GM19043 (cell line): ENCODE results near the gene FBXL14.
"Not testable (repeated sequence)": the region's sequence is repeated elsewhere in the genome, so short reads cannot be mapped to it uniquely, and the experiment has no call there.

Source experiments
- ATAC-seq: cut with Tn5 transposase; IDR thresholded peaks from one replicate; pipeline ENCODE4 v1.9.1; 2021; ENCODE audit warnings: low read depth; ENCODE audit not compliant: unreplicated experiment

Gene FBXL14

DNA sequence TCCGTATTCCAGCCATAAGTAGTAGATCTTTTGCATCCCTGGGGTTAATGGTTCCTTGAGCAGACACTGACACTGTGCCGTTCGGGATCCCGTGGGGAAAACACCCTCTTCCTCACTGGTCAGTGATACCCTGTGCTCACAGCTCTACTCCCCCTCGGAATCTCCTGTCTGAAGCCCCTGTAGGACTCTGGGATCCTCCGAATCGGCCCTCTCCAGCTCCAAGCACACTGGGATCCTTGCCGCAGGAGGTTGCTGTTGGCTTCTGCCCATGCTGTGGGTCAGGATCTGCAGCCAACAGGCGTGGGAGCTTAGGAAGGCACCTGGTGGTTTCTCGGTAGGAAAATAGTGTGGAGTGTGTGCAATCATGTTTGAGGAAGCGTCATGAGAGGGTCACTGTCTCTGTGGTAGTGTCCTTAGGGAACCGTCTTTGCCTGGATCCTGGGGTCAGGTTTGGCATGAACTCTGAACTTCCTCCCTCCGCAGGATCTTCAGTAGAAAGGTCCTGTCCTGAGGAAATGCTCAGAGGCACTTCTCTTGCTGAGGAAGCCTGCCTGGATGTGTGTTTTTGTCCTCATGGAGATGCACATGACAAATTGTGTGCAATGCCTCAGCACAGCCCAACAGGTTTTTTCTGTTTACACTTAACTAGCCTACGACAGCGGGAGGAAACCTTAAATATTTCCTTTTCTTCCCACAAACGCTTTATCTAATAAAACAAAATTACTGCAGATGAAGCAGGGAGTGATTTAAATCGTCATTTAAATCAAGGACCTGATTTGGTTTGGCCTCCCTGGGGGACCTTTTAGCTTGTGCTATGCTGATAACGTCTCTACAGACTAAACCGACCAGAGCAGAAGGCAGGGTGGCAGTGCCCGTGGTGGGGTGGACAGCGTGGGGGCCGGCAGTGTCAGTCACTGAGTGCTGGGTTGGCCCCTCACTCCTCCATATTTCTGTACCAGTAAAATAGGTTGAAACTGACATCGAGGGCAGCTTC, 18.7 kb downstream of the FBXL14 start:
- ATAC-seq, result no peak

DNA sequence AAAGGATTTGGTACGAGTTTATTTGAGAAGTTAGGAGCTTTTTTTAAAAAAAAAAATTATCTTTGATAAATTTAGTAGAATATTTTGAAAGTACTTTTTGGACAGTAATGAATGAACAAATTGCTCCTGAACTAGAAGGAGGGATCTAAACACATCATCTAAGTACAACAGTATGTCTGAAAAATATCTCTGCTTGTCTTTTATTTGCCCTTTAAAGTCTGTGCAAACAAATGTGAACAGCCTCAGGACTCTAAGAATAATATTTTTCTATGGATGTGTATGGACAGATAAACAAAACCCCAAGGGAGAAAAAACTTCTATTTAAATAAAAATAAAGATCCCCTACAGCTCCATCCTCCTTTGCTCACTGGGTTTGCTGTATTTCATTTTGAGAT, 19.5 kb downstream of the FBXL14 start:
- no peak for ATAC-seq

DNA sequence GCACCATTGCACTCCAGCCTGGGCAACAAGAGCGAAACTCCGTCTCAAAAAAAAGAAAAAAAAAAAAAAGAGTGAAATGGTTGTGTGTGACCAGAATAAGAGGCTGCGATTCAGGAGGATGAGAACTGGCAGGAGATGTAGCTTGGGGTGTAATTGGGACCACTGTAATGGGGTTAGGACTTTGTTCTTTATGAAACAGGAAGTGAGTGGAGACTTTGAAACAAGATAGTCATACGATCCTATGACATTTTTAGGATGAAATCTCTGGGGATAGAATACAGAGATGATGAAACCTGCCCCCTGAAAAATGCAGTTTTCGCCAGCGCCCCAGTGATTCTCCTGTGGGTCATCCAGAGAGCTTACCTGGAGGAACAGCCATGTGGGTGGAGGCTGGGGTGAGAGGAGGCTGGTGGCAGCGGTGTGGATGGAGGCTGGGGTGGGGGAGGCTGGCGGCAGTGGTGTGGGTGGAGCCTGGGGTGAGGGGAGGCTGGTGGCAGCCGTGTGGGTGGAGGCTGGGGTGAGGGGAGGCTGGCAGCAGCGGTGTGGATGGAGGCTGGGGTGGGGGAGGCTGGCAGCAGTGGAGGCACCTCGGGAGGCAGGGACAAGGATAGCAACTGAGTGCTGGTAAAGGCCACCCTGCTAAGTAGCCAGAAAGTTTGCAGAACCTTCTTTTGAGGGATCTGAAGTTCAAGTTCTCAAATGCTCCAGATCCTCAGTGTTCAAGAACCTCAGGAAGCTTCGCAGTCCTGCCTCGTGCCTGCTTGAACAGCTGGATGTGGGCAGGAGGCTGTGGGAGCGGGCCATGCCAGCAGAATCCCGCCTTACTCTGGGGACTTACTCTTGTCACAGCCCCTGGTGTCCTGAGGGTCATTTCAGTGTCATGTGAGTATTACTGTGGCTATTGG, 20.2 kb downstream of the FBXL14 start:
- ATAC-seq, result no peak

DNA sequence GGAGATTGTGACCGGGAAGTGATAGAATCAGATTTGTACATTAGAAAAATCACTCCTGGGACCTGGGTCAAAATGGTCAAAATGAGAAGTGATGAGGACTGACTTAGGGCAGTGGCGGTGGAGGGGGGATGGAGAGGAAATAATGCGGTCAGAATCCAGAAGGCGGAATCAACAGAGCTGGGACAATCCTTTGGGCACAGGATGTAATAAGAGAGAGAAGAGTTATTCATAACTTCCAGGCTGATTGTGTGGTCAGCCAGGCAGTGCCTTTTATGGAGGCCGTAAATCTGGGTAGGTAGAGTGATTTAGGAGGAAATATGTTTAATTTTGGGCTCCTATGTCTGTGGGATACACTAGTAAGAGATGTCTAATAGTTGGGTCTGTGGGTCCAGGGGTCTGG, 21.6 kb downstream of the FBXL14 start:
- no peak for ATAC-seq

DNA sequence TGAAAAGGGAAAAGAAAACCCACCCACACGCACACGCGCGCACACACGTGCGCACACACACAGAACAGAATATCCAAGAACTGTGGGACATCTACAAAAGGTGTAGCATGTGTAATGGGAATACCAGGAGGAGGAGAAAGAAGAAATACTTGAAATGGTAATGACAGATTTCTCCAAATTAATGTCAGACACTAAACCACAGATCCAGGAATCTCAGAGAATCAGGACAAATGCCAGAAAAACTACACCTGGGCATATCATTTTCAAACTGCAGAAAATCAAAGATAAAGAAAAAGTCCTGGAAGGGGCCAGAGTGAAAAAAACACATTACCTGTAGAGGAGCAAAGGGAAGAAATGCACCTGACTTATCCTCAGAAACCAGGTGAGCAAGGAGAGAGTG, 26.5 kb downstream of the FBXL14 start:
- ATAC-seq, result no peak

DNA sequence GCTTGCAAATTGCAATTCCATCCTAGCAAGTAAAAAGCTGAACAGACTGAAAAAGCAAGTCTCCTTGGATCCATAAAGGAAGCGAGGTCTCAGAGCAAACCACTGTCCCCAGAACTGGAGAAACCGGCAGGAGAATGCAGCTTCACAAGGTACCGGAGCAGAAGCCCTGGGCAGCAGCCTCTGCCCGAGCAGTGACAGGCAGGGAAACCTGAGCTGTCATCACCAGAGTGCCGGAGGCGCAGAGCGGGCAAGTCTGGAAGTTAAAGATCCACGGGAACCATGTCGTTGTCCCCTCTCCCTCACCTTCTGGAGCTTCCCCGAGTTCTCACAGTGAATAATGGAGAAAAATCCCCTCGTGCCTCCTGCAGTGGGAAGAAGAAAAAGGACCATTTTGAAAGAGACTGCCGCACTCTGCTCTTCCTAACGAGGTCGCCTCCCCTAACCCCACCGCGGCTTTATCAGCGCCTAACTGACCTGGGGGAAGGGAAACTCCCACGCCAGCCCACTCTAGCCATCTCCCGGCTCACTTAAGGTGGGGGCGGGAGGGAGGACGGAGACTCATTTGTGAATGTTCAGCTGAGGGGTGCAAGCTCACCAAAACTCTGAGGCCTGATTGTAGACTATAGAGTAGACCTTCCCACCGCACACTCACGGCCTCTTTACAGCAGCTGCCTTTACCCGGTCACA, 27.8 kb downstream of the FBXL14 start:
- ATAC-seq, result no peak

DNA sequence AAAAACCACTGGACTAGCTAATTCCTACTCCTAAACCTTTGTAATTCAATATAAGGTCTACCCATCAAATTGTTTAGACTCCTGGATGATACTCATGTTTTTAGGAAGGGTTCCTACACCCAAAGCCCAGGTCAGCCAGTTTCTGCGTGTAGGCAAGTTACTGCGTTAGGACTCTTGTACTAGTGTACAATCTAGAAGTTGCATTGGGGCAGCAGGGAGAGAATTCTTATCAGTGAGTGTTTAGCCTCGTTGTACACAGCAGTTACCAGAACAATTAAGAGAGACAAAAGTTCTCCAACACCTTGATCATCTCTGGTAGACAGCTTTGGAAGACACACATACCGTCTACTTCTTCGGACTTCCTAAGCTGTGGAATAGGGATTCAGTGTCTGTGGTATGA, 29.2 kb downstream of the FBXL14 start:
- ATAC-seq, result no peak

DNA sequence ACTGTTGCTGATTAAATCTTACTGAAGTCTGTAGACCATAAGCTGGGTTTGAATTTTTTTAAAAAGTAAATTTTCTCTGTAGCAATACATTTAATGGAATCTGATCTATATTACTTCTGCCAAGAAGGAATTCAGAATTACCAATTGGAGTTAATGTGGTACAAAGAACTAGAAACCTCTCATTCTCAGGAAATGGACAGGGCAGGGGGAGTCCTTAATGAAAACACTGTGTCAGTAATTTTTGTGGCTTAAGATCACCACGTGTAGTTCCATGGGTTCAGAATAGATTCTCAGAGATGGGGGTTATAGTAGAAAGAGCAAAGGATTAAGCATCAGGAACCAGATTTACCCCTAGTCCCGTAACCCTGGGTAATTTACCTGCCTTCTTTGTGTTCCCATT, 30.3 kb downstream of the FBXL14 start:
- no peak for ATAC-seq

DNA sequence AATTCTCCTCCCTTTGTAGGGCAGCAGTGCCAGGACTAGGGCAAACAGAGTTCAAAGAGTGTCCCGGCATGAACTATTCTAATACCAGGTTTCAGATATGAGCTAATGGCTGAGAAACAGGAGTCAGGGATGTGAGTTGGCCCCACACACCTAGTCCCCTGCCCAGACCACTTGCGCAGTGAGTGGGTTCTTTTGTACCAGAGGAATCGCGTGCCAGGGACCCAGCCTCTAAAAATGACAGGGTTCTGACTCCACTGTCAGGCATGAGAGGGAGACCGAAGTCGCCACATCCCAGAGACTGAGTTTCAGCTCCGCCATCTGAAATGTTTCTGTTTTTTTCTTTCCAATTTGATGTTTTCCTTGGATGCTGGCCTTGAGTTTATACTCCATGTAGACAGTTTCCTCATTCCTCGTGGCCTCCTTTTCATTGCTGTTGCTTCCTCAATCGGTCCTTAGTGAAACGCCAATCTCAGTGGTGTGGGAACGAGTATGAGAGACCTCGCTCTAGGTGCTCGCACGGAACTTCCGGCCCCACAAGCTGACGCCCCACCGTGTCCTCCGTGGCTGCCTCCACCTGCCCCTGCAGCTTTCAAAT, 31.5 kb downstream of the FBXL14 start:
- no peak for ATAC-seq

DNA sequence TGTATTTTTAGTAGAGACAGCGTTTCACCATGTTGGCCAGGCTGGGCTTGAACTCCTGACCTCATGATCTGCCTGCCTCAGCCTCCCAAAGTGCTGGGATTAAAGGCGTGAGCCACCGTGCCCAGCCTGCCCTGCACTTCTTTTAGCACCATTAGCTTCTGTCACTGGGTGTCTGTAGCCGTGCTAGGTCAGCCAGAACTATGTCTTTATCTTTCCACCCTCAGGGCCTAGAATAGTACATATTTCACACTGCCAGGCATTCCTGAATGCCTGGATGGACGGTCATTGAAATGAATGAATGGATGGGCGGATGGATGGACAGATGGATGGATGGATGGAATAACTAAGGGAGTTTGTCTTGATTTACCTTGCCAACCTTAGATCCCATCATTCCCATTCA, 33.7 kb downstream of the FBXL14 start:
- ATAC-seq, result no peak

DNA sequence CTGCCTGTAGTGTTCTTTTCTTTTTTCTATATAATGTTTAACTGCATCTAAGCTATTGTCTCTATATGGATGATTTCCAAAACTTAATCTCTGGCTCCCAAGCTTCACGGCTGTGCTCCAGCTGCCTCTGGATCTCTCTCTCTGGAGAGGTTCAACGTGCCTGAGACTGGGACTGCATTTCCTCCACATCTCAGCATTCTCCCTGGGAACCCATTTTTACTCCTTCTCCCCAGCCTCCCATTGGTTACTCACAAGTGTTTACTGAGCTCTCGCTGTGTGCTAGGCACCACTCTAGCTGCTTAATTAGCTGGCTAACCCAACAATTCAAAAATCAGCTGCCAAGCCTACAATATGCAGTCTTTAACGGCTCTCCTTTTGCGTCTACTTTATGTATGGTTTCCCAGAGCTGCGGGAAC, 34.7 kb downstream of the FBXL14 start:
- no peak for ATAC-seq

DNA sequence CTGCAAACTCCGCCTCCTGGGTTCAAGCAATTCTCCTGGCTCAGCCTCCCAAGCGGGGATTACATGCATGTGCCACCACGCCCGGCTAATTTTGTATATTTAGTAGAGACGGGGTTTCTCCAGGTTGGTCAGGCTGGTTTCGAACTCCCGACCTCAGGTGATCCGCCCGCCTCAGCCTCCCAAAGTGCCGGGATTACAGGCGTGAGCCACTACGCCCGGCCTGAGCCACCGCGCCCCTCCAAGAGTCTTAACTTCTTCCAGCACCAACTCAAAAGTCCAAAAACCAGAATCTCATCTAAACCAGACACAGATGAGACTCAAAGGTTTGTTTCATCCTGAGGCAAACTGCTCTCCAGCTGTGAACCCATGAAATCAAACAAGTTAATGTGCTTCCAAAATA, 36.3 kb downstream of the FBXL14 start:
- not testable (repeated sequence) for ATAC-seq

DNA sequence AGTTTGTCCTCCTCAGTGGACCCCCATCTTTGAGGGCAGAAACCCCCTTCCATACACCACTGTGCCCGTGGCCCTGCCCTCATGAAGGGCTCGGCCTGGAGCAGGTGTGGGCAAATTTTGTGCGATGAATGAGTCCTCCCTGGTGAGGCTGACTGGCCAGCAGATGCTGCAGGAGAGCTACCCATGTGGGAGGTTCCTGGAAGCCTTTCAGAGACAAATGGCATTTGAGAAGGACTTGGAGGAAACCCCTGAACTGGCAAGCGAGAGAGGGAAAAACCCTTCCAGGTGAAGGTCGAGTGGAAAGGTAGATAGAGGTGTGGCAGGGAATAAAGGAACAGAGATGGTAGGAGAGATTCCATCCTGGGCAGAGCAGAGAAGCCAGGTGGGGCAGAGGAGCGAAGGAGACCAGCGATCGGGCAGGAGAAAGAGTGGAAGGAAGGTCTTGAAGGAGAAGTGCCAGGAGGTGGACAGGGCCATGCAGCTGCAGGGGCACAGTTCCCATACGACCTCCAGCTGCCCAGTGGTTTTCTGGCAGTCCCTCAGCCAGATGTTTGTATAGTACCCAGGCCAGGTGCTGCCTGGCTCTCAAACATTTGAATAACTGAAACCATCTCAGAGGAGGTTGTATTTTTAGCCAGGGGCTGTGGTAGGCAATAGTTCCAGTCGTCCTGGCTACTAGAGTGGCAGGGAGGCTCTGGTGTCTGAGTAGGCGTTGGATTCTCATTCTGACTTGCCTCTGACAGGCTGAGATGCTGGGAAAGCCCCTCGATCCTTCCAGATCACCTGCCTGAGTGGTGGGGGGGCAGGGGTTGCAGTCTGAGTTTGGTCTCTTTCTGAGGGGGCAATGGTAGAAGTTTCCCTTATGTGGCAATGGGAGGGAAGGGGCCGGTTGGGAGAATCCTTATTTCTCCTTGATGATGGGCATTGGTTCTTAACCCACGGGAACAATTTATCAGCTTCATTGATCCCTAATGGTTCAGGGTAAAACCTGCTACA, 40.1 kb downstream of the FBXL14 start:
- ATAC-seq, result peak; percentile 95

DNA sequence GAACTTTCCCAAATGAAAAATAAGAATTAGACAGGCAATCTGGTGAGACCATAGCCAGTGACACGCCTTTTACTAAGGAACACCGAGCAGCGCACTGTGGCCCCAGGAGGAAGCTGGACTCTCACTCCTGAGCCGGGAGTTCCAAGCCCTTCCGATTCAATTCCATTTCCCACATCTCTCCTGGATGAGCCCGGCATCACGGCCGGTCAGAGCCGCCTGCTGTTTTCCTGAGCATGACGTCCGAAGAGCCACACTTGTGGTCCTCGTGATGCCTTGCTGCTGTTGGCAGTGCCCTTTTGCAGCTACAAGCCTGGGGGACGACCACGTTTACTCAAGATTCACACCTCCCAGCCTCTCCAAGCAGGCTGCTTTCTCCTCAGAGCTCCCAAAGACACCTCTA, 40.8 kb downstream of the FBXL14 start:
- no peak for ATAC-seq

DNA sequence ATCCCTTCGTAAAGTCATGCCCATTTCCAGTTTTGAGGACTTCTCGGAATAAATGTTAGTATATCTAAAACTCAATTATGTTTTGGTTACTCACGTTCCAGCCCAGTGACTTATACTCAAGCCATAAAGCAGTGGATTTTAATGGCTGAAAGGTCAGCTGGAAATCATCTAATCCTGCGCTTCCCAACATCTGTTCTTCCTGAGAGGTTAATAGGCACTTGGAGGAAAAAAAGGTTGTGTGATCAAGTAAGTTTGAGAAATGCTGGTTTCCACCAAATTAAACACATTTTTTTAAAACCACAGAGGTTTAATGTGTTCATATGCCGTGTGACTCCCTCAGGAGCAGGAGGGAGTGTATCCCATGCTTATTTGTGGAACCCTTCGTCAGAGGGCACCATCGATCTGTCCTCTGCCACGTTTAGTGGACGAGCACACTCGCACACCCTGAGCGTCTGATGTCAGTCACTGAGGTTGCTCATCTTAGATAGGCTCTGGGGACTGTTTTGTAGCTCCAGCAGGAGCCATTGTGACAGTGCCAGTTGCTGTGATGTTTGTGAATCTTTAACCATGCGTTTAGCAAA, 41.4 kb downstream of the FBXL14 start:
- no peak for ATAC-seq

DNA sequence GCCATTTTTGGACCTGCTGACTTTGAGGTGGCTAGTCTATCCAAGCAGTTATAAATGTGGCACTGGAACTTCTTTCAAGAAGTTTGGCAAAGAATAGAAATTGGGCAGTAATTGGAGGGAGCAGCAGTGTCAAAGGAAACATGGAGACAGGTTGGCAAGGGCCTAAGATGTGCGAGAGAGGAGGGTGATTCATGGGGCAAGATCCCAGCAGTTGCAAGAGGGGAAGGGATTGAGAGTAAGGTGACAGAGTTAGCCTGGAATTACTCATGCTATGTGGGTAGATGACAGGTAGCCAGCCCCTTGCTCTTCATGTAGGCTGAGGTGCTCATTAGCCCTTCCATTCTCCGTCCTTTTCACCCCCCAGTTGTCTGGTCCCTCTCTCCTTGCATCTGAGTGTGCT, 42.2 kb downstream of the FBXL14 start:
- no peak for ATAC-seq

DNA sequence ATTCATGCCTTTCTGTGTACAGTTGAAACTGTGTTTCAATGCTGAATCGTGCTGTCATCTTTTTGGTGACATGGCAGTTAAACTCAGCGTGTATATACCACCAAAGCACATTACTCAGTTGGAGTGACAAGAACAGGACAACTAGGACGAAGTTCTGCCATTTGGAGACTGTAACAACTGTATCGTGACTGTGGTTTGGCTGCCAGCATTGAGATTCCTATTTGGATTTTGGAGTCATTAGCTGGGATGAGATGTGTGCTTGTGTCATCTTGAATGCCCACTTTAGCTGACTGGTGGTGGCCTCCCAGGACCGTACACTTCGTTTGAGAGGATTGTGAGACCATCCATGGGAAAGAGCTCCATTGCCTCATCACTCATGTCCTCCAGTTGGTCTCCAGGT, 42.9 kb downstream of the FBXL14 start:
- no peak for ATAC-seq

DNA sequence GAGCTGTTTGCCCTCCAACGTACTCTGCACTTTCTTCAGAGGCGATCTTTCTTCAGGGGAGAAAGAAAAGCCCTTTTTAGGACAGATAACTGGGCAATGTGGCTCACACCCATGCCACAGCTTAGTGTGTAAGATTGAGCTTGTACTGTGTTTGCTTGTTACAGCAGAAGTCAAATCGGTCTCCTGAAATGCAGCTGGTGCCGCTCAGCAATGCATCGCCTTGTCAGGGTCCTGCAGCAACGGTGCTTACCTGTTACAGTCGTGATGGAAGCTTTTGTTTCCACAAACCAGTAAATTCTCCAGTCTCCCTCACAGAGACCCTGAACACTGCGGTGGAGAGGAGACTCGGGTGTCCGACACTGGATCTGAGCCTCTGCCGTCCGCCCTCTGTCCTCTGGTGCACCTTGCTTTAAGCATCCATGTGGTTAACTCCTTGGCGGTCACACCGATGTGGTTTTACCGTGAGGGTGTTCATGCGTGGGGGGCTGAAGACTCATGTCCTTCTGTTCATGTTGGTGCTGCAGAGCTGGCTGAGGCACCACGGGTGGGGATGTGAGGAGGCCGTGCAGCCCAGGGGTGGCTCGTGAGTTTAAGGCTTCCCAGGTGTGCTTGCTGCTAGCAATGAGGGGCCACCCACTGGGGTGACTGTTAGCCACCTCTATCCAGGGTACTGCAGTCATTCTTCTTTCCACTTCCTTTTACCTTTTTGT, 47.3 kb downstream of the FBXL14 start:
- ATAC-seq, result no peak
